Psoas muscle (tissue), 8 donors: ENCODE results near the gene HINT3. TPM values are rescaled to one million over a fixed set of nuclear protein-coding genes. Genes with fewer than 3 reads are reported as not detected.
A peak's percentile ranks its signal among the peaks of the same experiment; 100 is the strongest.

ENCODE experiments used
- ATAC-seq, 4 donors: fragments of 200-7000 bp; cut with Tn5 transposase; one replicate each; pipeline ENCODE4 v1.9.1; 2020; ENCODE audit warnings: moderate library complexity in 3 of 4, mild to moderate bottlenecking in 2 of 4
- DNase-seq, 2 donors: peaks; one replicate each; pipeline ENCODE4 v3.0.0-alpha.2; 2020
- H3K27ac ChIP-seq: fragments of 200-600 bp; one replicate; pipeline ENCODE4 v1.8.0; 2022
- H3K27me3 ChIP-seq, 3 donors: fragments of 200-600 bp in 1 of 3; one replicate each; pipeline versions ENCODE4 v1.6.1 to v1.8.0; 2013 to 2022; ENCODE audit warnings: low read length in 2 of 3, mild to moderate bottlenecking in 2 of 3, moderate library complexity in 1 of 3; ENCODE audit not compliant: insufficient read depth in 3 of 3
- H3K36me3 ChIP-seq, 2 donors: fragments of 200-600 bp in 1 of 2; one replicate each; pipeline versions ENCODE4 v1.6.1 to v1.8.0; 2013 to 2022; ENCODE audit warnings: low read depth in 1 of 2, mild to moderate bottlenecking in 1 of 2, moderate library complexity in 1 of 2; ENCODE audit not compliant: insufficient read depth in 1 of 2
- H3K4me1 ChIP-seq: fragments of 200-600 bp; one replicate; pipeline ENCODE4 v1.8.0; 2022
- H3K4me3 ChIP-seq: fragments of 200-600 bp; one replicate; pipeline ENCODE4 v1.8.0; 2022; ENCODE audit warnings: mild to moderate bottlenecking
- H3K9me3 ChIP-seq: fragments of 200-600 bp; one replicate; pipeline ENCODE4 v1.8.0; 2022
- WGBS, 3 donors: extraction: QIAGEN DNeasy Blood & Tissue Kit; methylation state at CpG; one replicate each; pipeline versions ENCODE4 v1.1.6 to v1.1.7; 2013; 5-methylcytosine and 5-hydroxymethylcytosine counted together
- intact Hi-C, 2 donors: fragments of 100-400 bp; cut with DNase I; formaldehyde crosslinking; loops; one replicate each; pipeline versions ENCODE4 v1.11.0 to v1.14.2; 2022
- polyA plus RNA-seq, 3 donors: library from polyadenylated mRNA; stranded (reverse); fragments of 200-250 nt; gene quantifications; one replicate each; pipeline ENCODE4 v1.2.3, GENCODE V29; 2013
- total RNA-seq, 4 donors: library from RNA; stranded (reverse); fragmentation: NEBNext Ultra II Directional in 2 of 4; extraction: Animal tissue kit (Norgen Biotek cat#: 25700) in 2 of 4; gene quantifications; one replicate each; pipeline versions ENCODE4 v1.2.1 to v1.2.4, GENCODE V29; 2021 to 2023
- TF ChIP-seq, protein P1 (sequence below): fragments of 200-600 bp; IDR thresholded peaks from one replicate; pipeline ENCODE4 v1.8.0; 2022; ENCODE audit warnings: antibody characterized with exemption
- donor health status: healthy with polysubstance abuse.
- donor health status: DM: no; HTN: no; CAD: no; lungs with moderate emphysema.
- donor health status: Bipolar disorder and iron deficiency.
- donor health status: healthy.
- donor health status: DM: yes; HTN: yes; CAD: no.
- donor health status: DM: no; HTN: no; CAD: no.
- donor health status: DM: no; HTN: no; CAD: no.
- donor health status: DM: yes; HTN: yes; CAD: no.

The HINT3 gene
- total and polyA plus RNA-seq, 7 donors = 24.0 to 79.9 (median 58.5) TPM

- Histone ChIP-seq H3K27ac (no peak overlapping the region), H3K36me3 (peaks cover 0 to 23% of the 10 kb centered on the region in 2 donors), H3K4me1 (no peaks in the 10 kb centered on the region), H3K9me3 (no peaks in the 10 kb centered on the region), H3K27me3 (no peaks in the 10 kb centered on the region), H3K4me3 (no peak overlapping the region)
- TF ChIP-seq, protein P1, sequence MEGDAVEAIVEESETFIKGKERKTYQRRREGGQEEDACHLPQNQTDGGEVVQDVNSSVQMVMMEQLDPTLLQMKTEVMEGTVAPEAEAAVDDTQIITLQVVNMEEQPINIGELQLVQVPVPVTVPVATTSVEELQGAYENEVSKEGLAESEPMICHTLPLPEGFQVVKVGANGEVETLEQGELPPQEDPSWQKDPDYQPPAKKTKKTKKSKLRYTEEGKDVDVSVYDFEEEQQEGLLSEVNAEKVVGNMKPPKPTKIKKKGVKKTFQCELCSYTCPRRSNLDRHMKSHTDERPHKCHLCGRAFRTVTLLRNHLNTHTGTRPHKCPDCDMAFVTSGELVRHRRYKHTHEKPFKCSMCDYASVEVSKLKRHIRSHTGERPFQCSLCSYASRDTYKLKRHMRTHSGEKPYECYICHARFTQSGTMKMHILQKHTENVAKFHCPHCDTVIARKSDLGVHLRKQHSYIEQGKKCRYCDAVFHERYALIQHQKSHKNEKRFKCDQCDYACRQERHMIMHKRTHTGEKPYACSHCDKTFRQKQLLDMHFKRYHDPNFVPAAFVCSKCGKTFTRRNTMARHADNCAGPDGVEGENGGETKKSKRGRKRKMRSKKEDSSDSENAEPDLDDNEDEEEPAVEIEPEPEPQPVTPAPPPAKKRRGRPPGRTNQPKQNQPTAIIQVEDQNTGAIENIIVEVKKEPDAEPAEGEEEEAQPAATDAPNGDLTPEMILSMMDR = no peak
- intact Hi-C loops = no loop called here
- ATAC-seq (peak in 2 of 4 donors; percentile 42 to 69), DNase-seq (no peak)
- WGBS, 3 donors = 59 to 65% (median 60%) methylated on average over 5 of the region's 5 CpGs
Observed at GRCh38 chr6:125913864-125914351, 42.7 kb upstream of the HINT3 start.

GRCh38 chr6:125918230-125918629 lies 38.3 kb upstream of the HINT3 start:
- no peak for DNase-seq
- ATAC-seq = peak; percentile 10 to 43 (median 32)
- no peaks in the 10 kb centered on the region for H3K9me3 ChIP-seq
- H3K4me3 ChIP-seq = peak overlapping the region; percentile 59
- H3K4me1 ChIP-seq = no peaks in the 10 kb centered on the region
- 51 to 57% (median 54%) methylated on average over 4 of the region's 4 CpGs for WGBS, 3 donors
- peaks cover 0 to 48% of the 10 kb centered on the region in 2 donors for H3K36me3 ChIP-seq
- TF ChIP-seq, protein P1 = no peak
- H3K27ac ChIP-seq = peak overlapping the region; percentile 75
- intact Hi-C loops = loop anchor here in 1 of 2 donors (5.0 kb wide), 1 partner anchor 39 kb away; the partner anchor contains the start of gene HINT3
- no peaks in the 10 kb centered on the region for H3K27me3 ChIP-seq

DNA sequence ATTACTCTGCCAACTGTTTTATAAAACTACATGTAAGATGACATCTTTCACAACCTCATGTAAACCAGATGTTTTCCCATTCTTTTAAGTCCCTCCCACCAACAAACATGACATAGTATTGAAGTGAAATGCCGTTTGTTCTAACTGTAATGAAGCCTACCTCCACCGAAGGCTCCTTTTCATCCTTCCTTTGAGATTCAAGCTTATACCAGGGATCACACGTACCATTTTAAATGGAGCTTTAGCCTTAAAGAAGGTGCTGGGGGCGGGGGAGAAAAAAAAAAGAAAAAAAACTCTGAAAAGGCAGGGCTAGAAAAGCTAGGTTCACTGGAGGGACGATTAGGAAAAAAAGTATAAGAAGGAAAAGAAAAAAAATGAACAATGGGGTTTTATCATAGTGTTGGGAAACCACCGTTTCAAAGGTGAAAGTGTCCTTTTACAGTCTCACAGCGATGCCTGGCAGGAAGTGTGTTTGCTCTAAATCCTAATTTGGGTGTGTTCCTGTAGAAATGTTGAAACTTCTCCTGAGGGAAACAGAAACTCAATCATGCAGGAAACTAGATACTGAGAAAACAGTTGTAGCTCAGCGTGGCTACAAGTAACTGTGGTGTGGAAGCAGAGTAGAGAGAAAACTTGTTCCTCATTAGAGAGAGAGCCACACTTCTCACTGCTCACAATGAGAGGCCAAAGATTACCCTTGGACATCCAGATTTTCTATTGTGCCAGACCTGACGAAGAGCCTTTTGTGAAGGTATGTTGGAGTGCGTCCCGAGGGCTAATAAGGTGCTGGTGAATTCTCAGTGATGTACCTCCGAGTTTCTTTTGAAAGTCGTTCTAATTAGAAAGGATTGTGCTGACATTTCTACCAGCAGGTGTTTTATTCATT lies 37.6 kb upstream of the HINT3 start:
- 21 to 29% (median 23%) methylated on average over 13 of the region's 13 CpGs for WGBS, 3 donors
- Histone ChIP-seq H3K4me1 (no peaks in the 10 kb centered on the region), H3K27ac (peak overlapping the region; percentile 75), H3K27me3 (no peaks in the 10 kb centered on the region), H3K4me3 (peak overlapping the region; percentile 59), H3K36me3 (peaks cover 4 to 55% of the 10 kb centered on the region in 2 donors), H3K9me3 (no peaks in the 10 kb centered on the region)
- intact Hi-C loops = loop anchor here in 1 of 2 donors (5.0 kb wide), 1 partner anchor 38 kb away; the partner anchor contains the start of gene HINT3
- DNase-seq = no peak
- ATAC-seq = peak; percentile 70 to 93 (median 76)
- TF ChIP-seq, protein P1 = no peak

DNA sequence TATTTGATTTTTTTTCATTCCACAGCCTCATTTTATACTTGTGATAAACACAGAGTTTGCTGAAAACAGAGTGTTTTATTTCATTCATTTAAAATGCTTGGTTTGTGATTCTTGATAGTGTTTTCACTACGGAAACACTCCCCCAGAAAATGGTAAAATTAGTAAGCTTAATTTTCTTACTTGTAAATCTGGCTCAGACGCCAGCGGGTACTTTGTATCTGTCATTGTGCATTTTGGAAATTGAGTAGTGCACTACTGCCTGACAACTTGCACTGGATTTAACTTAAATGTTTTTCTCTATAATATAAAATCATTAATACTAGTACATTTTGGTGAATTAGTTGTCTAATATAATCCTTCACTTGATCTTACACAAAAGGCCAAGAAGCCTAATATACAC lies 37.0 kb upstream of the HINT3 start:
- no peak for ATAC-seq
- WGBS, 3 donors = 87 to 93% (median 92%) methylated on average over 3 of the region's 3 CpGs
- intact Hi-C loops = loop anchor here in 1 of 2 donors (5.0 kb wide), 1 partner anchor 38 kb away; the partner anchor contains the start of gene HINT3
- TF ChIP-seq, protein P1 = no peak
- no peak for DNase-seq
- Histone ChIP-seq H3K9me3 (no peaks in the 10 kb centered on the region), H3K4me3 (peak overlapping the region; percentile 59), H3K4me1 (no peaks in the 10 kb centered on the region), H3K36me3 (peaks cover 4 to 59% of the 10 kb centered on the region in 2 donors), H3K27ac (peak overlapping the region; percentile 75), H3K27me3 (no peaks in the 10 kb centered on the region)
